GOT3 (cell line): Measurements from ENCODE around the gene SKAP2.
"Not testable (repeated sequence)": the region's sequence is repeated elsewhere in the genome, so short reads cannot be mapped to it uniquely, and the experiment has no call there.

Experiments used
- DNase-seq: peaks from one replicate; lab custom pipeline; 2025; ENCODE audit warnings: mixed read lengths; lab: John Stamatoyannopoulos, UW

SKAP2 gene

GRCh38 chr7:26857506-26858240 lies 6.7 kb downstream of the SKAP2 start:
- peak; percentile 19 for DNase-seq

- DNase-seq: no peak
Observed at GRCh38 chr7:26857170-26857505, 7.3 kb downstream of the SKAP2 start.

GRCh38 chr7:26856176-26856985 lies 8.0 kb downstream of the SKAP2 start:
- no peak for DNase-seq

GRCh38 chr7:26854876-26855855 lies 9.2 kb downstream of the SKAP2 start:
- no peak for DNase-seq

- DNase-seq: no peak
Observed at GRCh38 chr7:26853788-26854393, 10.5 kb downstream of the SKAP2 start.

- no peak for DNase-seq
Observed at GRCh38 chr7:26850193-26850651, 14.2 kb downstream of the SKAP2 start.

GRCh38 chr7:26843705-26844104 lies 20.7 kb downstream of the SKAP2 start:
- no peak for DNase-seq

- no peak for DNase-seq
Observed at GRCh38 chr7:26842897-26843296, 21.5 kb downstream of the SKAP2 start.

GRCh38 chr7:26841003-26841739 lies 23.2 kb downstream of the SKAP2 start:
- no peak for DNase-seq

- not testable (repeated sequence) for DNase-seq
Observed at GRCh38 chr7:26836793-26837192, 27.6 kb downstream of the SKAP2 start.

- no peak for DNase-seq
Observed at GRCh38 chr7:26815426-26815825, 49.0 kb downstream of the SKAP2 start.

GRCh38 chr7:26813432-26813831 lies 51.0 kb downstream of the SKAP2 start:
- DNase-seq: no peak

- DNase-seq: no peak
Observed at GRCh38 chr7:26794541-26794940, 69.8 kb downstream of the SKAP2 start.

- no peak for DNase-seq
Observed at GRCh38 chr7:26792576-26792975, 71.8 kb downstream of the SKAP2 start.

- DNase-seq: no peak
Observed at GRCh38 chr7:26792006-26792405, 72.4 kb downstream of the SKAP2 start.

GRCh38 chr7:26789481-26790184 lies 74.8 kb downstream of the SKAP2 start:
- DNase-seq: no peak

GRCh38 chr7:26787701-26788100 lies 76.7 kb downstream of the SKAP2 start:
- no peak for DNase-seq

- no peak for DNase-seq
Observed at GRCh38 chr7:26784118-26784517, 80.3 kb downstream of the SKAP2 start.

GRCh38 chr7:26782501-26782900 lies 81.9 kb downstream of the SKAP2 start:
- DNase-seq: no peak

GRCh38 chr7:26779978-26780595 lies 84.3 kb downstream of the SKAP2 start:
- DNase-seq: no peak
